RWPE2 (cell line): Measurements from ENCODE around the gene TNNT2.

Experiments
- ATAC-seq: fragments of 200-7000 bp; cut with Tn5 transposase; 3 replicates; pipeline ENCODE4 v1.9.1; 2021; ENCODE audit warnings: low read depth
- DNase-seq: peaks from one replicate; pipeline ENCODE4 v3.0.0-alpha.2; 2020; ENCODE audit warnings: low spot score
- H3K27ac ChIP-seq: fragments of 450-650 bp; 2 replicates; pipeline ENCODE4 v1.5.1; 2017; ENCODE audit warnings: mild to moderate bottlenecking; ENCODE audit not compliant: poor library complexity, severe bottlenecking
- H3K27me3 ChIP-seq: fragments of 250-450 bp; sonication (Bioruptor Pico); 2 replicates; pipeline ENCODE4 v1.5.1; 2021; ENCODE audit warnings: mild to moderate bottlenecking, moderate library complexity; ENCODE audit not compliant: insufficient read depth, poor library complexity, severe bottlenecking
- H3K36me3 ChIP-seq: fragments of 250-450 bp; sonication (Bioruptor Pico); 2 replicates; pipeline ENCODE4 v1.5.1; 2020; ENCODE audit warnings: low read depth, mild to moderate bottlenecking, moderate library complexity
- H3K4me1 ChIP-seq: fragments of 250-450 bp; sonication (Bioruptor Pico); 2 replicates; pipeline ENCODE4 v1.5.1; 2021; ENCODE audit warnings: mild to moderate bottlenecking, moderate library complexity; ENCODE audit not compliant: insufficient read depth, poor library complexity, severe bottlenecking
- H3K4me3 ChIP-seq: fragments of 250-450 bp; sonication (Bioruptor Pico); 2 replicates; pipeline ENCODE4 v1.5.1; 2021; ENCODE audit warnings: mild to moderate bottlenecking, moderate library complexity; ENCODE audit not compliant: severe bottlenecking
- H3K9me3 ChIP-seq: fragments of 250-450 bp; sonication (Bioruptor Pico); 2 replicates; pipeline ENCODE4 v1.5.1; 2021; ENCODE audit warnings: mild to moderate bottlenecking, moderate library complexity; ENCODE audit not compliant: severe bottlenecking
- CTCF ChIP-seq: fragments of 450-650 bp; IDR thresholded peaks from one replicate; pipeline ENCODE4 v1.5.1; 2017; ENCODE audit warnings: mild to moderate bottlenecking, moderate library complexity; ENCODE audit not compliant: poor library complexity, severe bottlenecking

Gene TNNT2

GRCh38 chr1:201316556-201316955 is 60.9 kb downstream of the TNNT2 start:
- Histone ChIP-seq H3K9me3 (no peaks in the 10 kb centered on the region), H3K4me1 (peaks cover 24% of the 10 kb centered on the region), H3K4me3 (no peak overlapping the region), H3K36me3 (peaks cover 91% of the 10 kb centered on the region), H3K27me3 (no peaks in the 10 kb centered on the region), H3K27ac (no peak overlapping the region)
- no peak for TF ChIP-seq CTCF
- no peak for ATAC-seq
- DNase-seq, result no peak

GRCh38 chr1:201313086-201313485 is 64.4 kb downstream of the TNNT2 start:
- ATAC-seq, result no peak
- Histone ChIP-seq H3K9me3 (no peaks in the 10 kb centered on the region), H3K4me1 (peaks cover 46% of the 10 kb centered on the region), H3K27ac (peak overlapping the region; percentile 92), H3K27me3 (no peaks in the 10 kb centered on the region), H3K4me3 (no peak overlapping the region), H3K36me3 (peaks cover 65% of the 10 kb centered on the region)
- no peak for DNase-seq
- no peak for TF ChIP-seq CTCF

GRCh38 chr1:201312298-201312697 is 65.2 kb downstream of the TNNT2 start:
- TF ChIP-seq CTCF, result no peak
- no peak for ATAC-seq
- H3K4me3 ChIP-seq, result no peak overlapping the region
- H3K9me3 ChIP-seq, result no peaks in the 10 kb centered on the region
- peaks cover 58% of the 10 kb centered on the region for H3K36me3 ChIP-seq
- no peaks in the 10 kb centered on the region for H3K27me3 ChIP-seq
- H3K27ac ChIP-seq, result peak overlapping the region; percentile 92
- H3K4me1 ChIP-seq, result peaks cover 52% of the 10 kb centered on the region
- no peak for DNase-seq

DNA sequence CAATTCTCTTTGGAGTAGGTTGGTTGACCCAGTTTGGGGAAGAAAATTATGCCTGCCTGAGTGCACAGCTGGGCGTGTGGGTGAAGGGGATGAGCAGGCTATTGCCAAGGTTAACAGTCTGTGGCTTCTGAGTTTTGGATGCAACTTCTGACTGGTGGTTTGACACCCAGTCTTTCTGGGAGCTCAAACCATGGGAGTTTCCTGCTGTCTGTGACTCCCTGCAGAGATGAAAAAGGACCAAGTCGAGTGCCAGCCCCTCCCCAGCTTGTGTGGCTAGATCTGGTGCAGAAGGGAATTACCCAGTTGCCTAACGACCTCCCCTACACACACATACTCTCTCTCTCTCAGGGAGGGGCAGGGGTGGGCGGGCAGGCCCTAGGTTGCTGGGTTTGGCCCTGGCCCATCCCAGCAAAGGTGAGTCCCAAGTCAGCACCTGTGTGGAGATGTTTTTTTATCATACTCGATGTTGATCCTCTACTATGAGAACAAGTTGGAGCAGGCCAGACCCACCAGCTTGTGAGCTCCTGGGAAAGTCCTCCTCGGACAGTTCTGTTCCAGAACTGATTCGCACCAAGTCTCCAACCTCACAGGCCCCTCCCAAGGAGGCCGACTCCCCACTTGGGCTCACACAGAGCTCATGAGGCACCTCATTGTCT is 66.0 kb downstream of the TNNT2 start:
- Histone ChIP-seq H3K4me3 (no peak overlapping the region), H3K9me3 (no peaks in the 10 kb centered on the region), H3K27ac (peak overlapping the region; percentile 92), H3K4me1 (peaks cover 60% of the 10 kb centered on the region), H3K36me3 (peaks cover 50% of the 10 kb centered on the region), H3K27me3 (no peaks in the 10 kb centered on the region)
- TF ChIP-seq CTCF, result no peak
- peak; percentile 52 for ATAC-seq
- peak; percentile 86 for DNase-seq

- Histone ChIP-seq H3K36me3 (peaks cover 46% of the 10 kb centered on the region), H3K27ac (peak overlapping the region; percentile 92), H3K27me3 (no peaks in the 10 kb centered on the region), H3K4me3 (no peak overlapping the region), H3K4me1 (peaks cover 62% of the 10 kb centered on the region), H3K9me3 (no peaks in the 10 kb centered on the region)
- DNase-seq (peak; percentile 88), ATAC-seq (peak; percentile 47)
- TF ChIP-seq CTCF, result no peak
Measured at GRCh38 chr1:201310986-201311355, 66.5 kb downstream of the TNNT2 start.
